Naive thymus-derived CD4-positive, alpha-beta T cell (primary cell): ENCODE measurements around the gene SEPTIN7. TPM values are rescaled to one million over a fixed set of nuclear protein-coding genes. Genes with fewer than 3 reads are reported as not detected.

Source experiments
- ATAC-seq: fragments of 150-1000 bp; cut with Tn5 transposase; 2 replicates; pipeline ENCODE4 v1.10.0; 2021; ENCODE audit warnings: mild to moderate bottlenecking, moderate library complexity
- CTCF ChIA-PET: fragments of 350-600 bp; sonication (Branson Sonifier 250); formaldehyde crosslinking; loops from one replicate; lab custom pipeline; 2021; ENCODE audit warnings: antibody characterized with exemption; lab: Charles Lee
- POLR2A ChIA-PET: fragments of 350-600 bp; sonication (Branson Sonifier 250); formaldehyde crosslinking; loops from one replicate; lab custom pipeline; 2021; ENCODE audit warnings: antibody characterized with exemption, inconsistent platforms; lab: Charles Lee
- DNase-seq, 9 donors: peaks; one replicate each; pipeline versions ENCODE4 v3.0.0 to v3.0.0-alpha.2; 2020 to 2022; ENCODE audit warnings: mixed read lengths in 1 of 9
- H3K27ac ChIP-seq: one replicate; pipeline ENCODE4 v1.7.0; 2013; ENCODE audit warnings: mild to moderate bottlenecking, low read depth, low read length, moderate library complexity
- H3K27me3 ChIP-seq, 2 donors: one replicate each; pipeline ENCODE4 v1.7.0; 2013; ENCODE audit warnings: low read length in 2 of 2, mild to moderate bottlenecking in 2 of 2, moderate library complexity in 2 of 2; ENCODE audit not compliant: control insufficient read depth in 2 of 2, insufficient read depth in 2 of 2
- H3K36me3 ChIP-seq, 3 experiments: 1 replicate in 2 of 3; 2 replicates in 1 of 3; pipeline ENCODE4 v1.7.0; 2013; ENCODE audit warnings: low read length in 3 of 3, mild to moderate bottlenecking in 3 of 3, moderate library complexity in 1 of 3; ENCODE audit not compliant: insufficient read depth in 3 of 3, control insufficient read depth in 2 of 3
- H3K4me1 ChIP-seq, 2 donors: one replicate each; pipeline ENCODE4 v1.7.0; 2013; ENCODE audit warnings: low read length in 2 of 2, mild to moderate bottlenecking in 2 of 2, moderate library complexity in 1 of 2; ENCODE audit not compliant: control insufficient read depth in 2 of 2, insufficient read depth in 2 of 2
- H3K4me3 ChIP-seq: 2 replicates; pipeline ENCODE4 v1.7.0; 2013; ENCODE audit warnings: mild to moderate bottlenecking, low read length
- H3K9me3 ChIP-seq, 3 experiments: 1 replicate in 2 of 3; 2 replicates in 1 of 3; pipeline ENCODE4 v1.7.0; 2013; ENCODE audit warnings: low read length in 3 of 3; ENCODE audit not compliant: control insufficient read depth in 2 of 3
- H3K27ac Mint-ChIP-seq, 9 donors: one replicate each; pipeline ENCODE4 v1.8.0; 2020 to 2022; ENCODE audit warnings: mixed read lengths in 9 of 9, mild to moderate bottlenecking in 8 of 9, moderate library complexity in 5 of 9, inconsistent platforms in 2 of 9
- H3K27me3 Mint-ChIP-seq, 5 donors: one replicate each; pipeline ENCODE4 v1.8.0; 2021 to 2022; ENCODE audit warnings: mixed read lengths in 5 of 5, mild to moderate bottlenecking in 1 of 5
- H3K36me3 Mint-ChIP-seq, 5 donors: one replicate each; pipeline ENCODE4 v1.8.0; 2020 to 2022; ENCODE audit warnings: mixed read lengths in 5 of 5, mild to moderate bottlenecking in 3 of 5, inconsistent platforms in 1 of 5
- H3K4me1 Mint-ChIP-seq, 7 donors: one replicate each; pipeline ENCODE4 v1.8.0; 2020 to 2022; ENCODE audit warnings: mixed read lengths in 7 of 7, mild to moderate bottlenecking in 3 of 7, inconsistent platforms in 1 of 7
- H3K4me3 Mint-ChIP-seq, 10 donors: one replicate each; pipeline ENCODE4 v1.8.0; 2020 to 2022; ENCODE audit warnings: mild to moderate bottlenecking in 10 of 10, mixed read lengths in 10 of 10, moderate library complexity in 6 of 10, inconsistent platforms in 2 of 10
- H3K9me3 Mint-ChIP-seq, 11 donors: one replicate each; pipeline ENCODE4 v1.8.0; 2020 to 2022; ENCODE audit warnings: mixed read lengths in 11 of 11, mild to moderate bottlenecking in 4 of 11, inconsistent platforms in 1 of 11, moderate library complexity in 1 of 11
- intact Hi-C, 2 donors: fragments of 100-400 bp; cut with micrococcal nuclease; formaldehyde crosslinking; loops; one replicate each; pipeline ENCODE4 v1.15.1; 2023
- polyA plus RNA-seq, 2 donors: library from polyadenylated mRNA; unstranded; fragments of 300-500 nt; fragmentation: Illumina TruSeq; gene quantifications; one replicate each; pipeline ENCODE4 v1.2.3, GENCODE V29; 2021
- total RNA-seq, 6 experiments: library from RNA in 5 of 6; stranded (reverse) in 5 of 6; gene quantifications; 1 replicate in 5 of 6; 2 replicates in 1 of 6; pipeline ENCODE4 v1.2.3 and lab custom pipeline; 2021 to 2026

Gene SEPTIN7
- total and polyA plus RNA-seq, 7 experiments from 2014 or later = 174 to 566 (median 197) TPM

- no peaks in the 10 kb centered on the region for H3K27me3 ChIP-seq
- H3K9me3 ChIP-seq = no peaks in the 10 kb centered on the region
- DNase-seq (no peak), ATAC-seq (no peak)
- CTCF ChIA-PET = no interaction called here
- Mint-ChIP-seq H3K36me3 (peaks cover 0 to 39% (median 23%) of the 10 kb centered on the region in 5 donors), H3K9me3 (no peaks in the 10 kb centered on the region), H3K4me1 (peaks cover 12 to 81% (median 60%) of the 10 kb centered on the region in 7 donors), H3K27me3 (no peaks in the 10 kb centered on the region), H3K4me3 (peak overlapping the region in 2 of 10 donors; percentile 4 to 7), H3K27ac (peak overlapping the region in 5 of 9 donors; percentile 4 to 81 (median 60))
- POLR2A ChIA-PET = no interaction called here
- no peak overlapping the region for H3K27ac ChIP-seq
- H3K36me3 ChIP-seq = peaks cover 0 to 11% (median 0%) of the 10 kb centered on the region in 3 experiments
- no peaks in the 10 kb centered on the region for H3K4me1 ChIP-seq
- intact Hi-C loops = loop anchor here (1.0 to 10.0 kb wide), 3 partner anchors 8 to 45 kb away; partner anchors contain the start of gene SEPTIN7 (in 1 of the 2)
- no peak overlapping the region for H3K4me3 ChIP-seq
Observed at GRCh38 chr7:35849954-35850353, 49.1 kb downstream of the SEPTIN7 start.

Other genes starting within 250 kb of the SEPTIN7 start
- gene HERPUD2, start 105.9 kb upstream of the SEPTIN7 start, total RNA-seq = 10 to 100 TPM; 38.1 to 92.6 (median 62.4) TPM
- 10 to 100 TPM; 68.7 to 76.8 TPM for gene HERPUD2, start 105.9 kb upstream of the SEPTIN7 start, polyA plus RNA-seq